Activated CD8-positive, alpha-beta memory T cell treated with anti-CD3 and anti-CD28 coated beads for 1 hour (primary cell): ENCODE results near the gene FNDC8.
"Not testable (repeated sequence)": the region's sequence is repeated elsewhere in the genome, so short reads cannot be mapped to it uniquely, and the experiment has no call there.

Experiments used
- DNase-seq, 2 donors: peaks; one replicate each; pipeline ENCODE4 v3.0.0-alpha.2; 2020; ENCODE audit warnings: low read depth in 1 of 2; ENCODE audit errors: extremely low read depth in 1 of 2

FNDC8 gene

GRCh38 chr17:35167666-35168065 is 46.3 kb downstream of the FNDC8 start:
- no peak for DNase-seq

- no peak for DNase-seq
Observed at GRCh38 chr17:35169835-35170363, 48.5 kb downstream of the FNDC8 start.

GRCh38 chr17:35170968-35171771 is 49.8 kb downstream of the FNDC8 start:
- DNase-seq: no peak

GRCh38 chr17:35171834-35172233 is 50.4 kb downstream of the FNDC8 start:
- no peak for DNase-seq

- DNase-seq: not testable (repeated sequence)
Observed at GRCh38 chr17:35172321-35172720, 50.9 kb downstream of the FNDC8 start.

- no peak for DNase-seq
Observed at GRCh38 chr17:35174835-35175334, 53.5 kb downstream of the FNDC8 start.

GRCh38 chr17:35175638-35176415 is 54.4 kb downstream of the FNDC8 start:
- DNase-seq: no peak

- no peak for DNase-seq
Observed at GRCh38 chr17:35176897-35177296, 55.5 kb downstream of the FNDC8 start.

GRCh38 chr17:35179379-35179778 is 58.0 kb downstream of the FNDC8 start:
- DNase-seq: not testable (repeated sequence)
